H9 (cell line): Measurements from ENCODE around the gene ACOT7. TPM values are rescaled to one million over a fixed set of nuclear protein-coding genes. Genes with fewer than 3 reads are reported as not detected.

ENCODE experiments used
- DNase-seq: peaks from one replicate; pipeline ENCODE4 v3.0.0-alpha.2; 2017
- H2AFZ ChIP-seq: one replicate; pipeline ENCODE4 v1.6.1; 2013; ENCODE audit warnings: mild to moderate bottlenecking, low read length, control low read depth, moderate library complexity
- H2AK5ac ChIP-seq: 2 replicates; pipeline ENCODE4 v1.6.1; 2013; ENCODE audit warnings: low read length, control low read depth, mixed read lengths; ENCODE audit not compliant: insufficient read length
- H2BK120ac ChIP-seq: one replicate; pipeline ENCODE4 v1.6.1; 2013; ENCODE audit warnings: low read depth, mild to moderate bottlenecking, low read length, control low read depth, inconsistent platforms; ENCODE audit not compliant: poor library complexity, severe bottlenecking
- H2BK12ac ChIP-seq: 2 replicates; pipeline ENCODE4 v1.6.1; 2013; ENCODE audit warnings: low read length, control low read depth, mixed read lengths, low read depth; ENCODE audit not compliant: insufficient read length
- H2BK15ac ChIP-seq: 2 replicates; pipeline ENCODE4 v1.6.1; 2013; ENCODE audit warnings: low read depth, low read length, control low read depth
- H2BK20ac ChIP-seq: one replicate; pipeline ENCODE4 v1.6.1; 2013; ENCODE audit warnings: low read depth, mild to moderate bottlenecking, low read length, control low read depth, inconsistent platforms; ENCODE audit not compliant: poor library complexity, severe bottlenecking
- H2BK5ac ChIP-seq: 2 replicates; pipeline ENCODE4 v1.6.1; 2013; ENCODE audit warnings: low read length, control low read depth, mixed read lengths; ENCODE audit not compliant: insufficient read length
- H3K14ac ChIP-seq: 2 replicates; pipeline ENCODE4 v1.6.1; 2013; ENCODE audit warnings: low read length, control low read depth; ENCODE audit not compliant: insufficient read depth
- H3K18ac ChIP-seq: 2 replicates; pipeline ENCODE4 v1.6.1; 2013; ENCODE audit warnings: low read depth, mild to moderate bottlenecking, mixed read lengths, low read length, control low read depth; ENCODE audit not compliant: insufficient read length
- H3K23ac ChIP-seq: 2 replicates; pipeline ENCODE4 v1.6.1; 2013; ENCODE audit warnings: low read length, control low read depth, mixed read lengths, low read depth; ENCODE audit not compliant: insufficient read length
- H3K23me2 ChIP-seq: 2 replicates; pipeline ENCODE4 v1.6.1; 2013; ENCODE audit warnings: low read depth, mild to moderate bottlenecking, mixed read lengths, low read length, control low read depth; ENCODE audit not compliant: insufficient read length, poor library complexity, severe bottlenecking
- H3K27ac ChIP-seq: 2 replicates; pipeline ENCODE4 v1.5.1; 2013; ENCODE audit warnings: low read length, control low read depth, mixed read lengths, low read depth; ENCODE audit not compliant: insufficient read length
- H3K27me3 ChIP-seq: 2 replicates; pipeline ENCODE4 v1.6.1; 2013; ENCODE audit warnings: low read length, control low read depth, inconsistent platforms; ENCODE audit not compliant: insufficient read depth
- H3K4ac ChIP-seq: 2 replicates; pipeline ENCODE4 v1.6.1; 2013; ENCODE audit warnings: low read depth, mild to moderate bottlenecking, control low read depth, inconsistent platforms, low read length, moderate library complexity
- H3K4me1 ChIP-seq: 2 replicates; pipeline ENCODE4 v1.6.1; 2013; ENCODE audit warnings: low read length, control low read depth, inconsistent platforms; ENCODE audit not compliant: insufficient read depth
- H3K4me2 ChIP-seq: 2 replicates; pipeline ENCODE4 v1.6.1; 2013; ENCODE audit warnings: low read length, control low read depth, mixed read lengths; ENCODE audit not compliant: insufficient read length, insufficient read depth
- H3K56ac ChIP-seq: 2 replicates; pipeline ENCODE4 v1.6.1; 2013; ENCODE audit warnings: low read depth, mild to moderate bottlenecking, mixed read lengths, low read length, control low read depth; ENCODE audit not compliant: insufficient read length
- H3K79me1 ChIP-seq: 2 replicates; pipeline ENCODE4 v1.6.1; 2013; ENCODE audit warnings: low read depth, mild to moderate bottlenecking, moderate library complexity, low read length, control low read depth, inconsistent platforms; ENCODE audit not compliant: insufficient read depth, poor library complexity, severe bottlenecking
- H3K79me2 ChIP-seq: 2 replicates; pipeline ENCODE4 v1.6.1; 2013; ENCODE audit warnings: low read length, control low read depth, inconsistent platforms; ENCODE audit not compliant: insufficient read depth
- H3K9ac ChIP-seq: 2 replicates; pipeline ENCODE4 v1.6.1; 2013; ENCODE audit warnings: low read length, control low read depth, mixed read lengths; ENCODE audit not compliant: insufficient read length; ENCODE audit errors: extremely low read depth
- H3K9me3 ChIP-seq: one replicate; pipeline ENCODE4 v1.6.1; 2013; ENCODE audit warnings: low read depth, low read length, inconsistent platforms; ENCODE audit not compliant: control insufficient read depth
- H3T11ph ChIP-seq: one replicate; pipeline ENCODE4 v1.6.1; 2013; ENCODE audit warnings: mild to moderate bottlenecking, low read length, control low read depth, inconsistent platforms
- H4K20me1 ChIP-seq: one replicate; pipeline ENCODE4 v1.6.1; 2013; ENCODE audit not compliant: control insufficient read depth, insufficient read length, insufficient read depth
- H4K5ac ChIP-seq: 2 replicates; pipeline ENCODE4 v1.6.1; 2013; ENCODE audit warnings: low read depth, mild to moderate bottlenecking, mixed read lengths, low read length, control low read depth; ENCODE audit not compliant: insufficient read length
- H4K8ac ChIP-seq: replicated peaks from 2 replicates; pipeline ENCODE4 v1.6.1; 2013; ENCODE audit warnings: low read length, control low read depth, mixed read lengths, low read depth; ENCODE audit not compliant: insufficient read length
- H4K91ac ChIP-seq: 2 replicates; pipeline ENCODE4 v1.6.1; 2013; ENCODE audit warnings: low read depth, mild to moderate bottlenecking, moderate library complexity, mixed read lengths, low read length, control low read depth; ENCODE audit not compliant: insufficient read length
- H3K27ac Mint-ChIP-seq, 3 experiments: 2 replicates in 2 of 3; 3 replicates in 1 of 3; pipeline ENCODE4 v1.8.0; 2020 to 2021; ENCODE audit warnings: mixed read lengths in 3 of 3, mild to moderate bottlenecking in 1 of 3, moderate library complexity in 1 of 3
- H3K27me3 Mint-ChIP-seq: 2 replicates; pipeline ENCODE4 v1.8.0; 2021; ENCODE audit warnings: low read depth, mild to moderate bottlenecking, moderate library complexity, mixed read lengths
- H3K36me3 Mint-ChIP-seq, 3 experiments: 2 replicates in 2 of 3; 3 replicates in 1 of 3; pipeline ENCODE4 v1.8.0; 2020 to 2021; ENCODE audit warnings: low read depth in 3 of 3, mixed read lengths in 3 of 3; ENCODE audit not compliant: insufficient read depth in 1 of 3
- H3K4me1 Mint-ChIP-seq, 2 experiments: 2 replicates each; pipeline ENCODE4 v1.8.0; 2020; ENCODE audit warnings: mixed read lengths in 2 of 2
- H3K4me3 Mint-ChIP-seq, 2 experiments: 2 replicates in 1 of 2; 3 replicates in 1 of 2; pipeline ENCODE4 v1.8.0; 2020 to 2021; ENCODE audit warnings: mild to moderate bottlenecking in 2 of 2, mixed read lengths in 2 of 2, moderate library complexity in 1 of 2
- H3K9me3 Mint-ChIP-seq, 2 experiments: 2 replicates in 1 of 2; 3 replicates in 1 of 2; pipeline ENCODE4 v1.8.0; 2020; ENCODE audit warnings: mild to moderate bottlenecking in 2 of 2, mixed read lengths in 2 of 2, moderate library complexity in 1 of 2
- WGBS: extraction: QIAGEN DNeasy Blood & Tissue Kit; methylation state at CpG from one replicate; pipeline ENCODE4 v1.1.7; 2013; ENCODE audit warnings: missing lambda C conversion rate, low lambda C conversion rate, mixed read lengths; ENCODE audit not compliant: insufficient read length; ENCODE audit errors: extremely low coverage; 5-methylcytosine and 5-hydroxymethylcytosine counted together
- total RNA-seq: library from RNA; stranded (reverse); gene quantifications from 2 replicates; pipeline ENCODE4 v1.2.1, GENCODE V29; 2021
- TF ChIP-seq, protein P1 (sequence below): fragments of 200-600 bp; sonication (generic); conservative IDR thresholded peaks from 3 replicates; pipeline ENCODE4 v1.8.0; 2021; ENCODE audit warnings: antibody characterized with exemption, mild to moderate bottlenecking

The ACOT7 gene
- total RNA-seq, 1 experiment from 2014 or later = 87.4 TPM

DNA sequence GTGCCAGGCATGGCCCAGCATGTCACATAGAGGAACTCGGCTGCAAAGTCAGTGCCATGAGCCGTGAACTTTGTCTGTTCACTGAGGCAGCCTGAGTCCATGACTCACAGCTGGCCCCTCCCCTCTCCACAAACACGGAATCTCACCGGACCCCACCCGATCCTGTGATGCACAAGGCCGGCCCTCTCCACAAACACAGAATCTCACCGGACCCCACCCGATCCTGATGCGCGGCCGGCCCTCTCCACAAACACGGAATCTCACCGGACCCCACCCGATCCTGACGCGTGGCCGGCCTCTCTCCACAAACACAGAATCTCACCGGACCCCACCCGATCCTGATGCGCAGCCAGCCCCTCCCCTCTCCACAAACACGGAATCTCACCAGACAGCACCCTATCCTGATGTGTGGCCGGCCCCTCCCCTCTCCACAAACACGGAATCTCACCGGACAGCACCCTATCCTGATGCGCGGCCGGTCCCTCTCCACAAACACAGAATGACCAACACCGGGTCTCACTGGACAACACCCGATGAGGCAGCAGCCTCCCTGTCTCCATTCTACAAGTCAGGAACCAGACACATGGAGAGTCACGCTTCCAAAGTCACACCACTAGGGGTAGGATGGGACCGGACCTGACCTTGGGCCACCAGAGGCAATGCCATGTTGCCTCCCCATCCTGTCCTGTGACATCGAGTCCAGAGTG, 93.1 kb downstream of the ACOT7 start:
- H3K79me2 ChIP-seq = no peaks in the 10 kb centered on the region
- H3K27ac Mint-ChIP-seq = peak overlapping the region; percentile 4 to 86 (median 27); a peak in 4 of 7 replicates
- H3K27ac ChIP-seq = no peak overlapping the region
- no peak overlapping the region for H3K4me3 Mint-ChIP-seq
- no peaks in the 10 kb centered on the region for H3K79me1 ChIP-seq
- H3K18ac ChIP-seq = no peak overlapping the region
- H3K4me1 Mint-ChIP-seq = no peaks in the 10 kb centered on the region
- peaks cover 5 to 18% (median 11%) of the 10 kb centered on the region in 3 experiments; a peak in 5 of 7 replicates for H3K36me3 Mint-ChIP-seq
- no peak overlapping the region for H2BK5ac ChIP-seq
- H3K27me3 ChIP-seq = no peaks in the 10 kb centered on the region
- no peaks in the 10 kb centered on the region for H3K23me2 ChIP-seq
- H4K5ac ChIP-seq = no peak overlapping the region
- no peak overlapping the region for H2AK5ac ChIP-seq
- no peak overlapping the region for H3K14ac ChIP-seq
- H3K9ac ChIP-seq = no peak overlapping the region
- no peak overlapping the region for H2BK120ac ChIP-seq
- no peak overlapping the region for H2BK12ac ChIP-seq
- no peaks in the 10 kb centered on the region for H3K27me3 Mint-ChIP-seq
- WGBS = no CpG with 5 or more reads among the region's 32 CpGs
- H4K8ac ChIP-seq = no peak overlapping the region
- no peak overlapping the region for H3K56ac ChIP-seq
- H3T11ph ChIP-seq = no peak overlapping the region
- no peaks in the 10 kb centered on the region for H3K9me3 ChIP-seq
- no peaks in the 10 kb centered on the region for H3K4me1 ChIP-seq
- H4K20me1 ChIP-seq = no peaks in the 10 kb centered on the region
- no peaks in the 10 kb centered on the region for H3K9me3 Mint-ChIP-seq
- H3K4me2 ChIP-seq = no peak overlapping the region
- H2BK15ac ChIP-seq = no peak overlapping the region
- no peak overlapping the region for H4K91ac ChIP-seq
- H3K4ac ChIP-seq = no peak overlapping the region
- H3K23ac ChIP-seq = no peak overlapping the region
- DNase-seq = no peak
- H2BK20ac ChIP-seq = no peak overlapping the region
- TF ChIP-seq, protein P1, sequence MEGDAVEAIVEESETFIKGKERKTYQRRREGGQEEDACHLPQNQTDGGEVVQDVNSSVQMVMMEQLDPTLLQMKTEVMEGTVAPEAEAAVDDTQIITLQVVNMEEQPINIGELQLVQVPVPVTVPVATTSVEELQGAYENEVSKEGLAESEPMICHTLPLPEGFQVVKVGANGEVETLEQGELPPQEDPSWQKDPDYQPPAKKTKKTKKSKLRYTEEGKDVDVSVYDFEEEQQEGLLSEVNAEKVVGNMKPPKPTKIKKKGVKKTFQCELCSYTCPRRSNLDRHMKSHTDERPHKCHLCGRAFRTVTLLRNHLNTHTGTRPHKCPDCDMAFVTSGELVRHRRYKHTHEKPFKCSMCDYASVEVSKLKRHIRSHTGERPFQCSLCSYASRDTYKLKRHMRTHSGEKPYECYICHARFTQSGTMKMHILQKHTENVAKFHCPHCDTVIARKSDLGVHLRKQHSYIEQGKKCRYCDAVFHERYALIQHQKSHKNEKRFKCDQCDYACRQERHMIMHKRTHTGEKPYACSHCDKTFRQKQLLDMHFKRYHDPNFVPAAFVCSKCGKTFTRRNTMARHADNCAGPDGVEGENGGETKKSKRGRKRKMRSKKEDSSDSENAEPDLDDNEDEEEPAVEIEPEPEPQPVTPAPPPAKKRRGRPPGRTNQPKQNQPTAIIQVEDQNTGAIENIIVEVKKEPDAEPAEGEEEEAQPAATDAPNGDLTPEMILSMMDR = peak; percentile 23; the same call in 1 of the 3 replicates
- H2AFZ ChIP-seq = no peak overlapping the region
